RPMI8226 (cell line): ENCODE results near the gene ZMYM2.

Experiments used
- DNase-seq: peaks from one replicate; pipeline ENCODE4 v3.0.0-alpha.2; 2015

ZMYM2 gene

DNA sequence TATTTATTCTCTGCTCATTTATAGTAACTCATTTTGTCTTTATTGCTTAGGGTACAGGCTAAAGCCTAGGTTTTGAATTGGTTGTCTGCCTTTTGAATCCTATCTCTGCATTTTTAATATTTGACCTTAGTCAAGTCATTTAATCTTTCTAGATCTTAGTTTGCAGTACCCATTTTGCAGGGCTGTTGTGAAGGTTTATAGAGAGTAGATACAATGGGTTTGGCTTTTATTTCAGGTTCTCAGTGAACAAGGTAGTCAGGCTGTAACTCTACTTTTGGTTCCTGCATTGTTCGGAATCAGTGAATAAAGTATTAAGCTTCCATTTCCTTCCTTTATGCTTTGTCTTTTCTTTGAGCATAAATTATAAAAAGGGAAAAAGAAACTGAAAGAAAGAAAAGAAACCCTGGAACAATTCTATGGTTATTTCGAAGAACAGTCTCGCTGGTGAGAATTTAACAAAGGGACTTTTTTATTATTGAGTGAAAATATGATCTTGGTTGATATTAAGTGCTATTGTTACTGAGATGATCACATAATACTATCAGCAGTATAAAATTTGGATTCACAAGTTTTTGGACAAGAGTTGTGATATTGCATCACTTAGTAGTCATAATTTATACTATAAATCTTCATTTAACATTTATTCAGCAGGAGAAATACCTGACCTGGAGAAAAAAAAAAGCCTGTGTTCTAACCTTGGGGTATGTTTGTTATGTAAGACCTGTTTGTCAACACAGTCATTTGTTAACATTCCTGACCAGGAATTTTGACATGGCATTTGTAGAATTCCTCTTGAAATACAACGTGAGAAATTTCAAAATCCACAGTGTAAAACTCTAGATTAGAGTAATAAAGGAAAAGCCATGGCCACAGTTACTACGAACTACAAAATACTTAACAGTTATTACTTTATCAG is 91.3 kb downstream of the ZMYM2 start:
- DNase-seq: no peak

DNA sequence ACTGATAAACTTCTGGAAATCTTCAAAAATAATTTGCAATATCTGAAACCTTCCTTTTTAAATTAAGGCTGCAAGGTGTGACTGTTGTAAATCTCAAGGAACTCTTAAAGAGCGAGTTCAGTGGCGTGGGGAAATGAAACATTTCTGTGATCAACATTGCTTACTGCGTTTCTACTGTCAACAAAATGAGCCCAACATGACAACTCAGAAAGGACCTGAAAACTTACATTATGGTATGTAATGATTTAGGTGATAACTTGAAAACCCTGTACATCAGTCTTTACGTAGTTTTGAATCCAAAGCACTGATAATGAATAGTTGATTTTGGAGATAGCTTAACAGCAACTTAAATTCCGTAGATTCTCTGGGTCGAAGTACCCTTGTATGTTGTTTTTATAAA is 92.8 kb downstream of the ZMYM2 start:
- DNase-seq: no peak

- no peak for DNase-seq
These were observed 94.5 kb downstream of the ZMYM2 start for GRCh38 chr13:20053016-20053415.

DNA sequence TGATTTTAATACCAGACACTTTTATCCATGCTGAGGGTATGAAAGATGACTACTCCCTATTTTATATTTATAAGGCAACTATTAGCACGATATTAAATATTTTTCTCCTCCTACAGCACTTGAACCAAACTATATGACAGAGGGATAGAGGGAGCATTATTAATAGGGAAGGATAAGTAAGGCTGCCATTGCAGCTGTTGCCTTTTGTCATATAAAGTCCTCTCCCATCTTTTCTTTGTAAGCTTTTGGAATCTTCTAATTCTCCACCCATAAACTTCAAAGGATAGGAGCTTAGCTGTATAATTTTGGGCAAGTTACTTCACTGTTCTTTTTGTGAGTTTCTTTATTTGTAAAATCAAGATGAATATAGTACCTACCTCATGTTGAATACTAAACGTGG is 95.4 kb downstream of the ZMYM2 start:
- DNase-seq: no peak

GRCh38 chr13:20054586-20054985 is 96.1 kb downstream of the ZMYM2 start:
- no peak for DNase-seq

GRCh38 chr13:20057214-20057613 is 98.7 kb downstream of the ZMYM2 start:
- DNase-seq: no peak

DNA sequence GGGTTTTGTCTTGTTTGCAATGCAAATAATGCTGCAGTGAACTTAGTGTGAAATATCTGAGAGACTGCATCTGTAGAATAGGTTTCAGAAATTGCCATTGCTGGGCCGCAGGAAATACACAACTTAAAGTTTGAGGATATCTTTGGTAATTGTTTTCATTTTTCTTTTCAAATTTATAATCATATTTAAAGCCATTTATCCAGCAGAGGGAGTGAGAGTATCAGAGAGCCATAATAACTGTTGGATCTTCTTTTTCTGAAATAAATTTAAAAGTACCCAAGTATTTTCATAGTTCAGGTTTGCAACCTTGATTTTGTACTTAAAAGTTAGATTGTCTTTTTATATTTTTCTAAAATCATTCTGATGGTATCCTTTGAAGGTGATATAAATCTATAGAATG is 99.4 kb downstream of the ZMYM2 start:
- no peak for DNase-seq

GRCh38 chr13:20058476-20058875 is 99.9 kb downstream of the ZMYM2 start:
- no peak for DNase-seq

GRCh38 chr13:20064128-20064527 is 105.6 kb downstream of the ZMYM2 start:
- DNase-seq: no peak

GRCh38 chr13:20065516-20065915 is 107.0 kb downstream of the ZMYM2 start:
- DNase-seq: no peak

DNA sequence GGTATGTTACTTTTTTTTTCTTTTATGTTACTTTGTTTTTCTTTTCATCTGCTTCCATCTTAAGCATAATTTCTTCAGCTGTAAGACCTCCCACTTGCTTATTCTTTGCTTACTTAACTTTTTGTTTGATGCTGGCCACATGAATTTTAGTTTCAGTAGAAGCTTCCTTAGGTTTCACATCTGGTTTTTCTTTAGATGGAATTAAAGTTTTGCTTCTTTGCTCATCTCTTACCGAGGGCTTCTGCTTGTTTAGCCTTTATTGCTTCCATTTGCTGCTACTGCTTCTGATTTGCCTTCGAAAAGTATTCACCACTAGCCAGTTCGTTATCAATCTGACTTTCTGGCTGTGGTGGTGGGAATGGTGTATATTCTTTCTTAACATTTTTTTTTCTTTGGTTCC is 111.4 kb downstream of the ZMYM2 start:
- no peak for DNase-seq

DNA sequence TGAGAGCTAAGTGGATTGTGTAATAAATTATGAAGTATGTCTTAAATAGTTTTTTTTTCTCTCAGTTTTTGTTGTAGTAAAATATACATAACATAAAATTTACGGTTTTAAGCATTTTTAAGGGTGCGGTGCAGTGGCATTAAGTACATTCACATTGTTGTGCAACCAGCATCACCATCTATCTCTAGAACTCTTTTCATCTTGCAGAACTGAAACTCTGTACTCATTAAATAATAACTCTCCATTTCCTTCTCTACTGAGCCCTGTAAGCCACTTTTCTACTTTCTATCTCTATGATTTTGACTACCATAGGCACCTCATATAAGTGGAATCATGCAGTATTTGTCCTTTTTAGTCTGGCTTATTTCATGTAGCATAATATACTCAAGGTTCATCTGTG is 115.2 kb downstream of the ZMYM2 start:
- no peak for DNase-seq

DNA sequence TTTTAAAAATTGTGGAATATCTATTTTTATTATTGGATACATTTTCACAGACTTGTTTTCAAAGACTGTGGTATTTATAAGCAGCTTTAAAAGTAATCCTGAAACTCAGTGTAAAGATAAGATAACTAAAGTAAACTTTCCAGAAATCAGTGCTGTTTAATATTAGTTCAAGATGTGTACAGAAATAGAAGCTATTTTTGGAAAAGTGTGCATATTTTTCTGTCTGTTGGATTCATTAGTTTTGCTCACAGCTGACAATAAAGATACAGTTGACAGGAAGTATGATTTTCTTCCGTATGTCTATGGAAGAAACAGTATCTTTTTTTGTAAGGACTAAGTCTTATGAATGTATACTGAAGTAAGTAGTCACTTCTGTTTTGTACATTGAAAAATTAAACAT is 116.4 kb downstream of the ZMYM2 start:
- DNase-seq: no peak

DNA sequence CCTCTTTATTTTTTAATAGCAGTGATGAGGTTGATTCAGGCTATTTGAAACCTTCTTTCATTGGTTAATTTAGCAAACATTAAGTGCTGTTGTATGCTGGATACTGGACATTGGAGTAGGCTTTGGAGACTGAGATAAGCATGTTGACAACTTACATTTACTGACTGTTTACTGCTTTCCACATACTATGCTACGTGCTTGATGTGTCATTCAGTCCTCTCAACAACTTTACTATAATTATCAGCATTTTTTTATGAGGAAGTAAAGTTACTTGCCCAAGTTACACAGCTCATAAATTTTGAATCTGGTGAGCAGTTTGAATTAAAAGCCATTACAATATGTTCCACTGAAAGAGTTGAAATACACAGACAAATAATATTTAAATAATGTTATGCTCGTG is 118.6 kb downstream of the ZMYM2 start:
- no peak for DNase-seq

- no peak for DNase-seq
These were observed 122.0 kb downstream of the ZMYM2 start for GRCh38 chr13:20080377-20081164.

- DNase-seq: no peak
These were observed 131.8 kb downstream of the ZMYM2 start for GRCh38 chr13:20090349-20090748.

DNA sequence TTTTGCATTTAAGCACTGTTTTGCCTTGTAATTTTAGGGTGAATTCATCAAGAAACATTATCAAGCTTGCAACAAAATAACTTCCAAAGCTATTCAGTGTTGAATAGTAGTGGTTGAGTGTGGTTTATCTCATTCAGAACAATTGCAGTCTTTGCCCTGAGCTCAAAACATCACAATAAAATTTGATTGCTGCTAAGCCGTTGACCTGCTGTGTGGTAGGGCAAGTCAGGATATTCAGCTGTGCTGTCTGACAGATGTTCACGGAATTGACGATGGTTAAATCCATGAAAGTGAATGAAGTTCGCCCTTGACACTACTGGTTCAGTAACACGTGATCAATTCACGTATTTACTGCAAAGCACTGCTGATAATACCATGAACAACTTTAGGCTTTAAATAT is 135.4 kb downstream of the ZMYM2 start:
- DNase-seq: no peak

- DNase-seq: no peak
These were observed 140.8 kb downstream of the ZMYM2 start for GRCh38 chr13:20099319-20099718.

DNA sequence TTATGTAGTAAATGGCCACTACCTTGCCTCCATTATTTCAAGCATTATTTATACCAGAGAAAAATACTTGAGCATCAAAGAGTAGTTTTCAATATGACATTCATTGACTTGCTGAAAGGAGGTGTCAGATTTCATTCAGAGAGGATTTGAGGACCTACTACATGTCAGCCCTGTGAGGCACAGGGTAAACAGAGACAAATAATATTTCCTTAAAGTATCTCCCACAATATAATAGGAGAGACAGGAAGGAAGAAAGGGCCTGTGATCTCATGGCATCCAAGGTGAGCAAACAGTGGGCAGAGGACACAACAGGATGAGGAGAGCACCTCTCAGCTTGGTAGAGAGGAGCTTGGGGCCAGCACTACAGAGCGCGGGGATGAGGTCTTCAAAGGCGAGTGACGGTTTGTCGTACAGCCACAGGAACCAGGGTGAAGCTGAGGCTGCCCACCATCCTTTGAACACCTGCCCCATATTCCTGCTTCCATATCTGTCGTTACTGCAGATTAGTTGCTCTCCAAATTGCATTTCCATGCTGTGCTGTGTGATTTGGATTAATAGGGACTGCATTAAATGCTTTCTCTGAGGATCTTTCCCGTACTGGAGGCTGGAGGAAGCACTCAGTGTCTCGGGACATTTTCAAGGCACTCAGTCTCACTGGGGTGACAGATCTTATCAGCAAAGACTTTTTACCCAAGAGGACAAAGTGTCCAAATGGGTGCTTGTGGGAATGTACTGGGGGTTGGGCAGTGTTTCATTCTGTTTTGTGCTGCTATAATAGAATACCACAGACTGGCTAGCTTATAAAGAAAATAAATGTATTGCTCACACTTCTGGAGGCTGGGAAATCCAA is 143.2 kb downstream of the ZMYM2 start:
- no peak for DNase-seq

DNA sequence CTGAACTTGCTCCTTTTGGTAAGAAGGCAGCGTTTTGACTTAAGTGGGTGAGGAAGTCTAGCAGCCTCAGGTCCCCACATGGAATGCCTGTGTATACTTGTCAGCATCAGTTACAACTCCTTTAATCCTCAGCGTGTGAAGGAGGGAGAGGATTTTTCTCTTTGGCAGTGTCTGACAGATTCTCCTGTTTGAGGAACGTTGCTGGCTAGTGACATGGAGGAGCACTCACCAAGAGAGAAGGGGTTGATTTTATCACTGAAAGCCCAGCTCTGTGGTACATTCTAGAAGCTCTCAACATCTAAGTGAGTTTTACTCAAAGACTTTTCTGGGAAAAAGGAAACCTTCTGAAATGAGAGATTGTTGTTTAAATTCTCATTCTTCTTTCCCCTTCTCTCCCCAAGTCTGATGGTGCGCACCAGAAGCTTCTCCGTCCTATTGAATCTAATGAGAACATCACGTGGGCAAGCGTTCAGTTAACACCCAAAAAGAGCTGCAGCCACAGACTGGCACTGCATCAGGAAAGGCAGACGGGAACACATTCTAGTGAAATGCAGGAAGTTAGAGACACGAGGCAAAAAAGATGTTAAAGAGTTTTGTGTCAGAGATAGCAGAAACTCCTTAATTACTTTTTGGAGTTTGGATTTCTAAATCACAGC is 144.1 kb downstream of the ZMYM2 start:
- DNase-seq: no peak

GRCh38 chr13:20105161-20105689 is 146.7 kb downstream of the ZMYM2 start:
- no peak for DNase-seq

DNA sequence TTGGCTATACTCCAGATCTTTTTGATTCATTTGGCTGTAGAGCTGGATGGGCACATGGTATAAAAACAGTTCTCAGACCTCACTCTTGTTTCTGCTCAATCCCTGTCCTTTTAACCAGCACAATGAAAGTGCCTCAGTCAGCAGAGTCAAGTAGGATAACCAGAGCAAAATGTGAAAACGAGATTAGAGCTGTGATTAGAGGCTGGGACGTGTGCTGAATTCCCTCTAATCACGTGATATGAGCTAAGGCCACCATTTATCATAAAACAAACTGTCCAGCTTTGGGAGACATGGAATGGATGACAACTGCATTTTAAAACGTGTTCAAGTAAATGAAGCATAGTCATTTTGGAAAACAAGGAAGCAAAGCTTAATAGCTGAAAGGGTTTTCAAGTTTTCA is 148.2 kb downstream of the ZMYM2 start:
- DNase-seq: no peak
